Ovary (tissue), 9 donors: Measurements from ENCODE around the gene PTPN14. TPM values are rescaled to one million over a fixed set of nuclear protein-coding genes. Genes with fewer than 3 reads are reported as not detected.
A peak's percentile ranks its signal among the peaks of the same experiment; 100 is the strongest.

Source experiments
- DNase-seq, 5 donors: peaks; one replicate each; pipeline ENCODE4 v3.0.0-alpha.2; 2019 to 2020
- H3K27ac ChIP-seq, 2 donors: fragments of 200-600 bp; one replicate each; pipeline versions ENCODE4 v1.5.1 to v1.8.0; 2019 to 2022
- H3K27me3 ChIP-seq: fragments of 200-600 bp; one replicate; pipeline ENCODE4 v1.8.0; 2022
- H3K36me3 ChIP-seq: fragments of 200-600 bp; sonication (generic); one replicate; pipeline ENCODE4 v1.5.1; 2019
- H3K4me1 ChIP-seq: one replicate; pipeline ENCODE4 v1.8.1; 2013; ENCODE audit warnings: mild to moderate bottlenecking, moderate library complexity; ENCODE audit not compliant: insufficient read depth
- H3K4me3 ChIP-seq: fragments of 200-600 bp; sonication (generic); one replicate; pipeline ENCODE4 v1.5.1; 2017
- H3K9me3 ChIP-seq, 2 donors: fragments of 200-600 bp in 1 of 2; sonication (generic) in 1 of 2; one replicate each; pipeline versions ENCODE4 v1.5.1 to v1.8.1; 2013 to 2019; ENCODE audit warnings: mild to moderate bottlenecking in 1 of 2, moderate library complexity in 1 of 2
- CTCF ChIP-seq, 3 donors: fragments of 450-650 bp in 2 of 3; fragments of 200-600 bp in 1 of 3; IDR thresholded peaks; one replicate each; pipeline versions ENCODE4 v1.5.1 to v1.8.0; 2016 to 2022; ENCODE audit warnings: antibody characterized with exemption in 3 of 3, mild to moderate bottlenecking in 1 of 3
- EP300 ChIP-seq: sonication (generic); formaldehyde crosslinking; IDR thresholded peaks from one replicate; pipeline ENCODE4 v1.6.1; 2017; ENCODE audit warnings: antibody characterized with exemption
- POLR2A ChIP-seq: fragments of 450-650 bp; IDR thresholded peaks from one replicate; pipeline ENCODE4 v1.6.1; 2017; ENCODE audit warnings: antibody characterized with exemption, mild to moderate bottlenecking, moderate library complexity
- WGBS, 3 donors: extraction: QIAGEN DNeasy Blood & Tissue Kit in 1 of 3; methylation state at CpG; one replicate each; pipeline versions ENCODE4 v1.1.5 to v1.1.7; 2013 to 2017; 5-methylcytosine and 5-hydroxymethylcytosine counted together
- intact Hi-C, 4 donors: fragments of 100-400 bp; cut with DNase I; formaldehyde crosslinking; loops; one replicate each; pipeline versions ENCODE4 v1.11.0 to v1.15.1; 2022 to 2023
- polyA plus RNA-seq, 2 donors: library from polyadenylated mRNA; stranded (reverse); fragments of 200-250 nt in 1 of 2; fragments of 350-450 nt in 1 of 2; fragmentation: Illumina TruSeq in 1 of 2; extraction: RNeasy Lipid Tissue Mini Kit (QIAGEN cat#74804) in 1 of 2; gene quantifications; one replicate each; pipeline ENCODE4 v1.2.3, GENCODE V29; 2013 to 2014
- total RNA-seq, 7 donors: library from RNA; depleted of rRNA in 2 of 7; stranded (reverse); fragments of >200 nt in 2 of 7; fragmentation: NEBNext Ultra II Directional in 3 of 7; extraction: Animal tissue kit (Norgen Biotek cat#: 25700) in 3 of 7; gene quantifications; one replicate each; pipeline versions ENCODE4 v1.1.0 to v1.2.4, GENCODE V29; 2016 to 2023
- donor health status: DM: no; HTN: no; CAD: no; lungs with moderate emphysema.
- donor health status: DM: no; HTN: no; CAD: no.
- donor health status: Bipolar disorder and iron deficiency.
- donor health status: DM: yes; HTN: yes; CAD: no.
- donor health status: DM: no; HTN: no; CAD: no.
- donor health status: DM: yes; HTN: yes; CAD: no.

The PTPN14 gene
- total and polyA plus RNA-seq, 9 donors = 7.6 to 68.9 (median 41.1) TPM

- H3K27ac ChIP-seq = peak overlapping the region in 1 of 2 donors; percentile 28
- H3K9me3 ChIP-seq = no peaks in the 10 kb centered on the region
- 7 to 29% (median 26%) methylated on average over 1 of the region's 1 CpG for WGBS, 3 donors
- TF ChIP-seq CTCF (IDR thresholded peaks at IDR 0.05) = no peak
- TF ChIP-seq EP300 = no peak
- TF ChIP-seq POLR2A = no peak
- H3K4me3 ChIP-seq = no peak overlapping the region
- no peak for DNase-seq
- H3K4me1 ChIP-seq = peaks cover 9% of the 10 kb centered on the region
- H3K27me3 ChIP-seq = no peaks in the 10 kb centered on the region
- intact Hi-C loops = no loop called here
- no peaks in the 10 kb centered on the region for H3K36me3 ChIP-seq
These were observed 133.0 kb downstream of the PTPN14 start for GRCh38 chr1:214418391-214418790.

- intact Hi-C loops = no loop called here
- no peaks in the 10 kb centered on the region for H3K36me3 ChIP-seq
- TF ChIP-seq POLR2A (no peak), CTCF (IDR thresholded peaks at IDR 0.05) (no peak), EP300 (no peak)
- no peaks in the 10 kb centered on the region for H3K27me3 ChIP-seq
- no peak for DNase-seq
- peak overlapping the region in 1 of 2 donors; percentile 28 for H3K27ac ChIP-seq
- peaks cover 9% of the 10 kb centered on the region for H3K4me1 ChIP-seq
- WGBS, 3 donors = 79 to 85% (median 85%) methylated on average over 9 of the region's 9 CpGs
- H3K4me3 ChIP-seq = no peak overlapping the region
- no peaks in the 10 kb centered on the region for H3K9me3 ChIP-seq
These were observed 133.7 kb downstream of the PTPN14 start for GRCh38 chr1:214417545-214418210.

- DNase-seq = no peak
- no peaks in the 10 kb centered on the region for H3K9me3 ChIP-seq
- no peak overlapping the region for H3K4me3 ChIP-seq
- H3K36me3 ChIP-seq = no peaks in the 10 kb centered on the region
- peaks cover 9% of the 10 kb centered on the region for H3K4me1 ChIP-seq
- TF ChIP-seq CTCF (IDR thresholded peaks at IDR 0.05) = no peak
- TF ChIP-seq POLR2A = no peak
- TF ChIP-seq EP300 = no peak
- intact Hi-C loops = no loop called here
- H3K27me3 ChIP-seq = no peaks in the 10 kb centered on the region
- WGBS, 3 donors = 58 to 65% (median 58%) methylated on average over 2 of the region's 2 CpGs
- no peak overlapping the region for H3K27ac ChIP-seq
These were observed 134.5 kb downstream of the PTPN14 start for GRCh38 chr1:214416858-214417257.

DNA sequence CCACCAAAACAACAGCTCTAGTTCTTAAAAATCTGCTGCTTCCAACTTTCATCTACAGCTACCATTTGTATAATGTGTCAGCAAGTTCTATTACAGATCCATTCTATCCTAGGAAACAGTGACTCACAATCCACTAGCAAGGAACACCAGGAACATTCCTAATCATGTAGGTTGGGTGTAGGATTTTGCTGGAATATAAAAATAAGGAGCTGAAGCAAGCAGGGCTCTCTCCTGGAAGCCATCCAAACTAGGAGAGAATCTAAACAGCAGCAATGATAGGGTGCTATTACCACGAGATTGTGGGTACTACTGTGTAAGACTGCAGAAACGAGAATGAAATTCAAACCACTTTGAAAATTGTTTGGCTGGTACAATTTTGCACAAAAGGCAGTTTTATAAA, 135.0 kb downstream of the PTPN14 start:
- no peaks in the 10 kb centered on the region for H3K27me3 ChIP-seq
- TF ChIP-seq EP300 (no peak), POLR2A (no peak), CTCF (IDR thresholded peaks at IDR 0.05) (no peak)
- no peaks in the 10 kb centered on the region for H3K36me3 ChIP-seq
- no peak for DNase-seq
- H3K4me1 ChIP-seq = peaks cover 9% of the 10 kb centered on the region
- WGBS, 3 donors = 9 to 22% (median 11%) methylated on average over 2 of the region's 2 CpGs
- no peaks in the 10 kb centered on the region for H3K9me3 ChIP-seq
- no peak overlapping the region for H3K4me3 ChIP-seq
- no peak overlapping the region for H3K27ac ChIP-seq
- intact Hi-C loops = no loop called here
